HG02970 (cell line): ENCODE data around the gene VSIR.

Source experiments
- ATAC-seq: cut with Tn5 transposase; IDR thresholded peaks from one replicate; pipeline ENCODE4 v1.9.1; 2021; ENCODE audit warnings: mild to moderate bottlenecking, moderate library complexity, moderate number of reproducible peaks; ENCODE audit not compliant: unreplicated experiment, low FRiP score

Gene VSIR

GRCh38 chr10:71773221-71773971 is at the start of gene VSIR:
Gene VSIR, minus strand, starts transcription at chr10:71773520. Its CDS starts 81 bp downstream, at chr10:71773439.
- ATAC-seq, result peak; percentile 65

DNA sequence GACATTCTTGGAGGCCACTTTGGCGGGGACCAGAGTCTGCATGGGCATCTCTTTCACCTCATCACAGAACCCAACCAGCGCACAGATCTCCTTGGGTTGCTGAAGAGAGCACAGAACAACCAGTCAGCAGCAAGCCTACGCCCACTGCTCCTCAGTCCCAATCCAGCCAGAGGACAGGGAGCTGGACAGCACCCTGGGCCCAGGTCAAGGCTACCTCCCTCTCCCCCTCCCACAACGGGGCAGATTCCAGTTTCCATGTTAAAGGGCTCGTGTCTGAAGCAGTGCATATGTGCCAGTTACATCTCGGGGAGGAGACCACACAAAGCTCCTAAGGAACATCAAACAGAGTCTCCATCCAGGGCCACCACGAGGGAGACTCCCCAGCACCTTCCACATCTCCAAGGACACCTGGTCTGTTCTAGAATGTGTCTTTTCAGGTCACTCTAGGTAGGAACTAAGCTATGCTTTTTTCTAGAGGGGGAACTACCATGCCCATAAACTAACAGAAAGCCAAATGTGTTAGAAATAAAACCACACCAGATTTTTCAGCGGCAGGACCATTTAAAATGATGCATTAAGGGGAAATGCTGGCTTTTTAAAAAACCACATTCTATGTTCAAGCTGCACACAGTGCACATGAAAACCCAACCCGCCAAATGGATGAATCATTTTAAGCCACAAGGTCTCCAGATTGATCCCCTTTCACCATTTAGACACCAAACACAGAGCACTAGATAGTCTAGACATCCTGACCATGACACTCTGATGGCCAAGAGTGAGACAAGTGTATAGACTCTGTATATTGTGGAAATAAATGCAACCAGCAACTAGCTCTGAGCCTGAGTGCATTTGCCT is 48.8 kb upstream of the VSIR start:
- ATAC-seq, result no peak

DNA sequence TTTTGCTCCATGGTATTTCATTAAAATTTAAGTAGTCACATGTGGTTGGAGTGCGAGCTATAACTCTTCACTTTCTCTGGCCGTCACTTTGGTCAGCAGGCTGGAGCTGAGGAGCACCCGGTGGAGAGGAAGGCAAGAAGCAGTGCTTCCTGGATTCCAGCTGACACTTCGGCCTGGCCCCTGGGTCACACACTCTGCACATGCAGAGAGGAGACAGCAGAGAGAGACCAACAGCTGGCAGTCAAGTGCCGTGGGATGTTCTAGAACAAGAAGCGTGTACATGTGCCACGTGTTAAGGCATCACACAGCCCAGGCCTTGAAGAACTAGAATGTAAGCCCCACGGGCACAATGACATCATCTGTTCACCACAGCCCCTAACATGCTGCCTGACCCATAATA is 47.6 kb upstream of the VSIR start:
- ATAC-seq, result no peak

- no peak for ATAC-seq
These were observed 46.7 kb upstream of the VSIR start for GRCh38 chr10:71819985-71820384.

DNA sequence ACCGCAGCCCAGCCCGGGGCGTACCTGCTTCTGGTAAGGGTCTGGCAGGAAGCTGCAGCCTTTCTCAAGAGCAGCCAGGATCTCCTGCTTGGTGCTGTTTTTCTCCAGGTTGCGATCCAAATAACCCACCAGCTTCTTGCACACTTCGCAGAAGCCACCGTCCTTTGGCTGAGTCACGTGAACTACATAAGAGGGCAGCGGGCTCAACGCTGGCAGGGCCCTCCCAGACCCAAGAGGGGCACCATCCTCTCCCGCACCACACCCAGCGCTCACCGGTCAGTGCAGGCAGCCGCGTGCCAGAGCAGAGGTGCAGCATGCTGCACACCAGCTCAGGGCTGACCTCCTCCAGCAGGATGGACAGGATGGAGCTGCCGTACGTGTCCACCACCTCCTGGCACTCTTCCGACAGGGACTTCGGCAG is 46.1 kb upstream of the VSIR start:
- no peak for ATAC-seq

GRCh38 chr10:71818674-71819260 is 45.4 kb upstream of the VSIR start:
- ATAC-seq, result no peak

GRCh38 chr10:71817831-71818655 is 44.7 kb upstream of the VSIR start:
- no peak for ATAC-seq

DNA sequence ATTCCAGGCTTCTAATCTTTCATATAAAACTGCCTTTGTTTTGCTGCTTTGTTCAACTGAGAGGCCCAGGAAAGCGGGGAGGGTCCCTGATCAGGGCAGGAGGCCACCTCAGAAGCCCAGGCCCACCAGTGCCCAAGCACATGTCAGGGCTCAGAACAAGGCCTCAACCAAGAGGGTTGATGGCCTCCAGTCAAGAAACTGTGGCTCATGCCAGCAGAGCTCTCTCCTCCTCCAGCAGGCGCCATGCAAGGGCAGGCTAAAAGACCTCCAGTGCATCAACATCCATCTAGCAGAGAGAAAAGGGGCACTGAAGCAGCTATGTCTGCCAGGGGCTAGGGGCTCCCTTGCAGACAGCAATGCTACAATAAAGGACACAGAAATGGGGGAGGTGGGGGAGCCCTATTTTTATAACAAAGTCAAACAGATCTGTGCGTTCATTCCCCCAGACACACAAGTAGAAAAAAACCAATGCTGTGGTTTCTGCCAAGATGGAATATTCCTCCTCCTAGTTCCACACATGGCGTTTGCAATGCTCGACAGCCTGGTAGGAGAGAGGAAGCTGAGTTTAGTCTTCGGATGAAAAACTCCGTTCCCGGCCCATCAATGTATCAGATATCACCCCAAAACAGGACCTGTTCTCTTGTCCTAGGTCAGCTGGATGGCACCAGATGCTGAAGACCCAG is 43.8 kb upstream of the VSIR start:
- ATAC-seq, result no peak

DNA sequence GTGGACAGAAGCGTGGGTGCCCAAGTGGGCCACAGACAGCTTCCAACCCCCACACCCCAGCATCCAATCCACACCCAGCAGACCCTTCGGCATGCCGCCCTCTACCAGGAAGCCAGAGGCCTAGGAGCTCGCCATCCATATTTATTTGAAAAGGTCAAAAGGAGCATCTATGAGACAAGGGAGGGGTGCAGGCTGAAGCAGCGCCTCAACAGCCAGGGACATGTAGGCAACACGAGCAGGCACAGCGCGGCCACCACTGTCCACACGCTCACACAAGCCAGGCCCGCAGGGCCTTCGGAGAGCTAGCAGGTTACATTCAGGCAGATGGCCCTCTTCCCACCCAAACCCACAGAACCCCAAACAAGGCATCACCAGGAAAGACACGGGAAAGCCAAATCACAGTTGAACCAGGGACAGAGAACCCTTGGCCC is 43.1 kb upstream of the VSIR start:
- no peak for ATAC-seq

- no peak for ATAC-seq
These were observed 42.3 kb upstream of the VSIR start for GRCh38 chr10:71815515-71816130.

DNA sequence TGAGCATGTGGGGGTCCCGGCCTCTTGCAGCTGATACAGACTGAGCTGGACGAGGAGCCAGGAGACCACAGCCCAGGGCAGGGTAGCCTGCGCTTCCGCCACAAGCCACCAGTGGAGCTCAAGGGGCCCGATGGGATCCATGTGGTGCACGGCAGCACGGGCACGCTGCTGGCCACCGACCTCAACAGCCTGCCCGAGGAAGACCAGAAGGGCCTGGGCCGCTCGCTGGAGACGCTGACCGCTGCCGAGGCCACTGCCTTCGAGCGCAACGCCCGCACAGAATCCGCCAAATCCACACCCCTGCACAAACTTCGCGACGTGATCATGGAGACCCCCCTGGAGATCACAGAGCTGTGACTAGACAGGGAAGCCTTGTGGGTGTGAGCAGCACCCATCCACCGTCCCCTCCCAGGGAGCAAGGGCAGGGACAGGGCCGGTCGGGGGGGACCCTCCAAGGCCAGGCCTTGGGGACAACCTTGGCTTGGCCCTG is 41.6 kb upstream of the VSIR start:
- ATAC-seq, result no peak

GRCh38 chr10:71812913-71813590 is 39.7 kb upstream of the VSIR start:
- no peak for ATAC-seq

DNA sequence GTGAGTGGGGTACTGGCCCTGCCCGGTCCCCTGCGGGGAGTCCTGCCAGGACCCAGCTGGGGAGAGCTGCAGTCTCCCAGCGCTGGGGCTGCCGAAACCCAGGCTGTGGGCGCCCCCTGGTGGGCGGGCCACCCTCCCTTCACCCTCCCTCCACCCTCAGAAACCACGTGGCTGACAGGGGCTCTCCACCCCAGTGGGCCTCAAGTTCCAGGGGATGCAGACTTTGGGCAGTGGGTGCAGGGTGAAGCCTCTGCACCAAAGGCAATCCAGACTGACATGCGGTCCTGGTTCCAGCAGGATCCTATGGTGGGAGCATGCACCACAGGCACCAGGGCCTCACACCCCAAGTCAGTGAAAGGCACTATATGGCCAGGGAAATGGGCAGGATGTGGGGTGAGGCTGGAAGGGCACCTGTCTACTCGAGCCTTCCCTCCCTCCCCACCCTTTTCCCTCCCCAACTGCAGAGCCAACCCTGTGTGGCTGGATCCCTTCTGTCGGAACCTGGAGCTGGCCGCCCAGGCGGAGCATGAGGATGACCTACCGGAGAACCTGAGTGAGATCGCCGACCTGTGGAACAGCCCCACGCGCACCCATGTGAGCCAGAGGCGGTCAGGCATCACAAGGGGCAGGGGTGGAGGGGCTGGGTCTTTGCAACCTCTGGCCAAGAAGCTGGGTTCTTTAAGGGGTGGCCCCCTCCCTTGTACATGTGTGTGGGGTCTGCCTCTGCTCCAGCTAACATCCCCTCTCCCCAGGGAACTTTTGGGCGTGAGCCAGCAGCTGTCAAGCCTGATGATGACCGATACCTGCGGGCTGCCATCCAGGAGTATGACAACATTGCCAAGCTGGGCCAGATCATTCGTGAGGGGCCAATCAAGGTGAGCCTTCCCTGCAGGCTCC is 38.9 kb upstream of the VSIR start:
- peak; percentile 56 for ATAC-seq

GRCh38 chr10:71811351-71811750 is 38.0 kb upstream of the VSIR start:
- no peak for ATAC-seq

- ATAC-seq, result no peak
These were observed 36.9 kb upstream of the VSIR start for GRCh38 chr10:71810048-71810750.

DNA sequence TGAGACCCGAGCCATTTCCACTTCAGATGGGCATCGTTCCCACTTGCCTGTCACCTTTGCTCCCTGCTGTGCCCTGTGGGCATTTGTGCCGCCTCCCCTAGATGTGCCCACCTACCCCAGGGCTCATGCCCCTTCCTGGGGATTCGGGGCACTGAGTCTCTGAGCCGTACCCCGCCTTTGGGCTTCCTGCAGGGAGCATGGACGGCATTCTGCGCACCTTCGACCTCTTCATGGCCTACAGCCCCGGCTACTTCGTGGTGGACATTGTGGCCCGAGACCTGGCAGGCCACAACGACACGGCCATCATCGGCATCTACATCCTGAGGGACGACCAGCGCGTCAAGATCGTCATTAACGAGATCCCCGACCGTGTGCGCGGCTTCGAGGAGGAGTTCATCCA is 36.3 kb upstream of the VSIR start:
- ATAC-seq, result no peak
